Stimulated activated naive CD8-positive, alpha-beta T cell treated with anti-CD3 and anti-CD28 coated beads, Interleukin-15, Interleukin-2, amounts not matched to agents 100 ng/mL and 50 ng/mL, for 24 hours (primary cell): Measurements from ENCODE around the gene MYH14.

Source experiments
- H3K27ac Mint-ChIP-seq: one replicate; pipeline ENCODE4 v1.8.0; 2021; ENCODE audit warnings: mild to moderate bottlenecking, mixed read lengths
- H3K27me3 Mint-ChIP-seq: one replicate; pipeline ENCODE4 v1.8.0; 2021; ENCODE audit warnings: mixed read lengths
- H3K36me3 Mint-ChIP-seq: one replicate; pipeline ENCODE4 v1.8.0; 2021; ENCODE audit warnings: low read depth, mixed read lengths
- H3K4me1 Mint-ChIP-seq: one replicate; pipeline ENCODE4 v1.8.0; 2021; ENCODE audit warnings: low read depth, mixed read lengths
- H3K4me3 Mint-ChIP-seq: one replicate; pipeline ENCODE4 v1.8.0; 2021; ENCODE audit warnings: mild to moderate bottlenecking, mixed read lengths
- H3K9me3 Mint-ChIP-seq: one replicate; pipeline ENCODE4 v1.8.0; 2021; ENCODE audit warnings: mixed read lengths

Gene MYH14

GRCh38 chr19:50300051-50300450 is 96.6 kb downstream of the MYH14 start:
- Mint-ChIP-seq H3K36me3 (no peaks in the 10 kb centered on the region), H3K9me3 (no peaks in the 10 kb centered on the region), H3K27ac (no peak overlapping the region), H3K4me1 (peaks cover 17% of the 10 kb centered on the region), H3K27me3 (peaks cover 34% of the 10 kb centered on the region), H3K4me3 (no peak overlapping the region)

GRCh38 chr19:50300814-50301606 is 97.6 kb downstream of the MYH14 start:
- H3K9me3 Mint-ChIP-seq: no peaks in the 10 kb centered on the region
- H3K4me1 Mint-ChIP-seq: peaks cover 17% of the 10 kb centered on the region
- no peak overlapping the region for H3K4me3 Mint-ChIP-seq
- H3K27ac Mint-ChIP-seq: peak overlapping the region; percentile 36
- H3K36me3 Mint-ChIP-seq: no peaks in the 10 kb centered on the region
- H3K27me3 Mint-ChIP-seq: peaks cover 38% of the 10 kb centered on the region

GRCh38 chr19:50301607-50301971 is 98.2 kb downstream of the MYH14 start:
- H3K27me3 Mint-ChIP-seq: peaks cover 37% of the 10 kb centered on the region
- no peak overlapping the region for H3K4me3 Mint-ChIP-seq

GRCh38 chr19:50303558-50303957 is 100.1 kb downstream of the MYH14 start:
- no peak overlapping the region for H3K4me3 Mint-ChIP-seq
- peaks cover 53% of the 10 kb centered on the region for H3K27me3 Mint-ChIP-seq
- no peak overlapping the region for H3K27ac Mint-ChIP-seq
- H3K36me3 Mint-ChIP-seq: no peaks in the 10 kb centered on the region
- H3K4me1 Mint-ChIP-seq: peaks cover 17% of the 10 kb centered on the region
- H3K9me3 Mint-ChIP-seq: no peaks in the 10 kb centered on the region

More at GRCh38 chr19:50301607-50301971, 98.2 kb downstream of the MYH14 start:
- Mint-ChIP-seq H3K4me1 (peaks cover 17% of the 10 kb centered on the region), H3K27ac (no peak overlapping the region), H3K36me3 (no peaks in the 10 kb centered on the region), H3K9me3 (no peaks in the 10 kb centered on the region)

- Mint-ChIP-seq H3K27ac (no peak overlapping the region), H3K4me1 (peaks cover 11% of the 10 kb centered on the region), H3K36me3 (no peaks in the 10 kb centered on the region), H3K4me3 (no peak overlapping the region), H3K27me3 (peaks cover 65% of the 10 kb centered on the region), H3K9me3 (no peaks in the 10 kb centered on the region)
These were observed 105.6 kb downstream of the MYH14 start for GRCh38 chr19:50308991-50309390.

DNA sequence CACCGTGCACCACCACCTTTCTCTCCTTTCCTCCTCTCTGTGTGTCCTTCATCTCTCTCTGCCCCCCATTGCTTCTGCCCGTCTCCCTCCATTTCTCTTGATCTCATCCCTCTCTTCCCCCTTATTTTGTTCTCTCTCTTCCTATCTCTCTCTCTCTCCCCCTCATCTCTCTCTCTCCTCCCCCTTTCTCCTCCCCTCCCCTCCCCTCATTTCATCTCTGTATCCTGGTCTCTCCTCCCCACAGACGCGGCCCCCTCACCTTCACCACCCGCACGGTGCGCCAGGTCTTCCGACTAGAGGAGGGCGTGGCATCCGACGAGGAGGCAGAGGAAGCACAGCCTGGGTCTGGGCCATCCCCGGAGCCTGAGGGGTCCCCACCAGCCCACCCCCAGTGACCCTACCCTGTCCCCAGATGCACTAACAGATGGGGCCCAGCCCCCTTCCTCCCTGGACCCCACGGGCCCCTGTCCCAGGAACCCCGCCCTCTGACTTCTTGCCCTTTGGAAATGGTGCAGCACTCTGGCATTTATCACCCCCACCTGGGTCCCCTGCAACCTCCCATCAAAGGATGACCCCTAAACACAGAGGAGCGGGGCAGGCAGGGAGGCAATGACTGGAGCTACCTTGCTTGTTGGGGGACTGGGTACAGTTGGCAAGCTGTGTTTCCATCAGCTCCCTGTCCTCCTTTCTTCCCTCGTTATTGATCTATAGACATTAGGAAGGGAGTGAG is 106.1 kb downstream of the MYH14 start:
- H3K36me3 Mint-ChIP-seq: no peaks in the 10 kb centered on the region
- no peaks in the 10 kb centered on the region for H3K9me3 Mint-ChIP-seq
- no peak overlapping the region for H3K27ac Mint-ChIP-seq
- H3K4me1 Mint-ChIP-seq: peaks cover 14% of the 10 kb centered on the region
- no peak overlapping the region for H3K4me3 Mint-ChIP-seq
- peaks cover 68% of the 10 kb centered on the region for H3K27me3 Mint-ChIP-seq

- no peak overlapping the region for H3K4me3 Mint-ChIP-seq
- no peaks in the 10 kb centered on the region for H3K36me3 Mint-ChIP-seq
- no peak overlapping the region for H3K27ac Mint-ChIP-seq
- H3K27me3 Mint-ChIP-seq: peaks cover 67% of the 10 kb centered on the region
- no peaks in the 10 kb centered on the region for H3K9me3 Mint-ChIP-seq
- peaks cover 23% of the 10 kb centered on the region for H3K4me1 Mint-ChIP-seq
These were observed 107.5 kb downstream of the MYH14 start for GRCh38 chr19:50310759-50311465.

GRCh38 chr19:50311723-50312635 is 108.6 kb downstream of the MYH14 start:
- Mint-ChIP-seq H3K27ac (no peak overlapping the region), H3K36me3 (no peaks in the 10 kb centered on the region), H3K27me3 (peaks cover 63% of the 10 kb centered on the region), H3K9me3 (no peaks in the 10 kb centered on the region), H3K4me3 (no peak overlapping the region), H3K4me1 (peaks cover 28% of the 10 kb centered on the region)

DNA sequence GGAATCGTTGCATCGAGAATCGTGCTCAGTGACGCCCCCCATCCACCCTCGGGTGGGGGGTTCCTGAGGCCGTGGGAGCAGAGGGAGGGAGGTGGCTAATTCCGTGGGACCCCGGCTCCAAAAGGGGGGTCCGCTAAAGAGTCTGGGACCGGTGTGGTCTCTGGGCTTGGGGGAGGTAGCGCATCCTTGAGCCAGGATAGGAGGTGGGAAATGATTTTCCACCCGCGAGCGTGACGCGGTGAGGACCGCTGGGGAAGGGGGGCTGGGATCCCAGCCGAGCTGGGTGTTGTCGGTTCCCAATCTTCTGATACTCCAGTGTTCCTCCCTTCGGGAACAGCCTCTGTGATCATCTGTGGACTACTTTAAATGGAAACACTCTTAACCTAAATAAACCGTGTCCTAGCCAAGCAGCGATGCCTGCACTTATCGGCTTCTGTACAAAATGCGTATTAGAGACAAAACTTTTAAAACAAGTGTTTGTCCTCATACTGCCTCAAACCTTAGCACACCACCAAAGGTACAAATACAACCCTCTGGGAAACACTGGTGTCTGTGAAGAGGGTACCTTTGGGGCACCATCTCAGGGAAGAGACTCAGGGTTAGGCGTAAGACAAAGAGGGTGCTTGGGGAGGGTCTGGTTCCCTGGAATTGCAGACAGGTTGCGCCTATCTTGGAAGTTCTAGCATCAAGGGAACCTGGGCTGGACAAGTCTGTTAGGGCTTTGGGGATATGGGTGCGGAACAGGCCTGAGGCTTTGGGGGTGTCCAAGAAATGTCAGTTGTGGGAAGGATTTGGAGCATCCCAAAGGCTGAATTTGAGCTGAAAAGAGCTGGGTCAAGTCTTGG is 109.8 kb downstream of the MYH14 start:
- Mint-ChIP-seq H3K9me3 (no peaks in the 10 kb centered on the region), H3K4me1 (peaks cover 28% of the 10 kb centered on the region), H3K27me3 (peaks cover 60% of the 10 kb centered on the region), H3K36me3 (no peaks in the 10 kb centered on the region), H3K27ac (no peak overlapping the region), H3K4me3 (no peak overlapping the region)

DNA sequence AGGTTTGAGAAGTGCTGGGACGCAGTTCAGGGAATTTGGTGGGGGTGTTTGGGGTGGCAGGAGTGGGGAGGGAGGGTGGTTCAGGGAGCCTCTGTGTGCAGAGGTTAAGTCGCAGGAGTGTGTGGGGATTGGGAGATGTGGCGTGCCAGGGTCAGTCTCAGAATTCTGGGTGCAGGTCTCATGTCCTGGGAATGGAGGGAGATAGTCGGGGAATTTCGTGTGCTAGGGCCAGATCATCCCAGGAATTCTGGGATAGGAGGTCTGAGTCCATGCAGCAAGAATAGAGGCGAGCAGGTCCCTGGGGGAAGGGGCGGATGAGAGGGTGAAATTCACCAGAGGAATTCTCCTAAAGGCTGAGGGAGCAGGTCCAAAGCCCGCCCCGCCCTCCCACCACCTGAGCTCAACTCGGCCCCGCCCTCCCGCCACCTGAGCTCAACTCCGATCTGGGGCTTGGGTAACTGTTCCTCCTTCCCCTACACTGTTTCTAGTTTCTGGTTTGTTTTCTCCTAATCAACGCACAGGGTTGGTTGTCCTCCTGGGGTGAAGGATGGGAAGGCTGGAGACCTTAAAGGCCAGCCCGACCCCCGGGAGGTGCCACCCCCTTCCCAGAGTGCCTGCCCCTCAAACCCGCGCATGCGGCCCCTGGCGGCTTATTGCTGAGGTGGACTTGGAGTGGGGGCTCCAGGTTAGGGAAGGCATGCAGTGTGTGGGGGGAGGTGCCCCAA is 110.6 kb downstream of the MYH14 start:
- Mint-ChIP-seq H3K9me3 (no peaks in the 10 kb centered on the region), H3K4me1 (peaks cover 28% of the 10 kb centered on the region), H3K27ac (no peak overlapping the region), H3K4me3 (no peak overlapping the region), H3K27me3 (peaks cover 53% of the 10 kb centered on the region), H3K36me3 (no peaks in the 10 kb centered on the region)

GRCh38 chr19:50314724-50315708 is 111.6 kb downstream of the MYH14 start:
- Mint-ChIP-seq H3K27ac (no peak overlapping the region), H3K4me3 (peak overlapping the region; percentile 11), H3K36me3 (no peaks in the 10 kb centered on the region), H3K9me3 (no peaks in the 10 kb centered on the region), H3K27me3 (peaks cover 56% of the 10 kb centered on the region), H3K4me1 (peaks cover 28% of the 10 kb centered on the region)

- H3K4me1 Mint-ChIP-seq: peaks cover 28% of the 10 kb centered on the region
- no peaks in the 10 kb centered on the region for H3K9me3 Mint-ChIP-seq
- H3K27me3 Mint-ChIP-seq: peaks cover 47% of the 10 kb centered on the region
- H3K27ac Mint-ChIP-seq: no peak overlapping the region
- no peaks in the 10 kb centered on the region for H3K36me3 Mint-ChIP-seq
- peak overlapping the region; percentile 26 for H3K4me3 Mint-ChIP-seq
These were observed 112.5 kb downstream of the MYH14 start for GRCh38 chr19:50315773-50316448.
